IgD-negative memory B cell (primary cell): Measurements from ENCODE around the gene YWHAG. TPM values are rescaled to one million over a fixed set of nuclear protein-coding genes. Genes with fewer than 3 reads are reported as not detected.
"Not testable (repeated sequence)": the region's sequence is repeated elsewhere in the genome, so short reads cannot be mapped to it uniquely, and the experiment has no call there.

ENCODE experiments used
- H3K27ac Mint-ChIP-seq, 3 donors: one replicate each; pipeline ENCODE4 v1.8.0; 2020 to 2022; ENCODE audit warnings: mild to moderate bottlenecking in 3 of 3, mixed read lengths in 3 of 3, moderate library complexity in 1 of 3
- H3K27me3 Mint-ChIP-seq: one replicate; pipeline ENCODE4 v1.8.0; 2021; ENCODE audit warnings: mixed read lengths
- H3K36me3 Mint-ChIP-seq: one replicate; pipeline ENCODE4 v1.8.0; 2020; ENCODE audit warnings: mild to moderate bottlenecking, mixed read lengths
- H3K4me1 Mint-ChIP-seq, 3 donors: one replicate each; pipeline ENCODE4 v1.8.0; 2020 to 2022; ENCODE audit warnings: mixed read lengths in 3 of 3, mild to moderate bottlenecking in 1 of 3
- H3K4me3 Mint-ChIP-seq, 4 donors: one replicate each; pipeline ENCODE4 v1.8.0; 2020 to 2022; ENCODE audit warnings: mild to moderate bottlenecking in 4 of 4, mixed read lengths in 4 of 4, moderate library complexity in 3 of 4
- H3K9me3 Mint-ChIP-seq, 3 donors: one replicate each; pipeline ENCODE4 v1.8.0; 2020 to 2021; ENCODE audit warnings: mixed read lengths in 3 of 3, mild to moderate bottlenecking in 1 of 3
- polyA plus RNA-seq: library from polyadenylated mRNA; unstranded; fragments of 300-500 nt; fragmentation: Illumina TruSeq; gene quantifications from one replicate; pipeline ENCODE4 v1.2.3, GENCODE V29; 2021

Gene YWHAG
- polyA plus RNA-seq = 3.5 TPM

GRCh38 chr7:76358481-76359110 is at the start of gene YWHAG:
YWHAG (minus strand) TSS chr7:76358991; CDS start chr7:76358808, 183 bp downstream.
- peak within 1 kb of the TSS; percentile 87 to 98 (median 89) for H3K27ac Mint-ChIP-seq
- peaks cover 3% of the 10 kb centered on the region for H3K36me3 Mint-ChIP-seq
- peaks cover 30 to 35% (median 32%) of the 10 kb centered on the region in 3 donors for H3K4me1 Mint-ChIP-seq
- H3K4me3 Mint-ChIP-seq = peak within 1 kb of the TSS; percentile 92 to 99 (median 98)
- no peaks in the 10 kb centered on the region for H3K27me3 Mint-ChIP-seq
- no peaks in the 10 kb centered on the region for H3K9me3 Mint-ChIP-seq

DNA sequence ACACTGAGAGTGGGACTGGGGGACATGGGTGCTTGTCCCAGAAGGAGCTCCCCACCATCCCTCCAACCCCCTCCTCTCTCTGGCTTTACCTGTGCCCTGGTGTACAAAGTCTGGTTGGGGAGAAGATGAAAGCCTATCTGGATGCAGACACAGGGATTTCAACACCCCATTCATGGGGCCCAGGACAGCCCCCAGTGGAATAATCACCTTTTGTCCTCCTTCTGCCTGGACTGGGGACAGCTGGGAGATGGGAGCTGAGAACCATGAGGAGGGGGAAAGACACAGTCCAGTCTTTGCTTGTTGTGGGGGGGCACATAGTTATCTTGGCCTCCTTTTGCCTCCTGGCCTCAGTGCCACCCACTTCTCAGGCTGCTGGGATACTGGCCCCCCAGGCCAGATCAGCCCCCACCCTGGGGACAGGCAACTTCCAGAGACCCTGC is 49.4 kb upstream of the YWHAG start:
- Mint-ChIP-seq H3K27me3 (peaks cover 1% of the 10 kb centered on the region), H3K9me3 (no peaks in the 10 kb centered on the region), H3K27ac (peak overlapping the region in 1 of 3 donors; percentile 50), H3K36me3 (peaks cover 5% of the 10 kb centered on the region), H3K4me1 (peaks cover 6 to 10% (median 7%) of the 10 kb centered on the region in 3 donors), H3K4me3 (no peak overlapping the region)

GRCh38 chr7:76407718-76408117 is 48.9 kb upstream of the YWHAG start:
- H3K4me1 Mint-ChIP-seq = peaks cover 6 to 10% (median 7%) of the 10 kb centered on the region in 3 donors
- H3K36me3 Mint-ChIP-seq = peaks cover 5% of the 10 kb centered on the region
- no peak overlapping the region for H3K4me3 Mint-ChIP-seq
- H3K27ac Mint-ChIP-seq = peak overlapping the region in 1 of 3 donors; percentile 50
- H3K27me3 Mint-ChIP-seq = peaks cover 1% of the 10 kb centered on the region
- H3K9me3 Mint-ChIP-seq = no peaks in the 10 kb centered on the region

- Mint-ChIP-seq H3K4me3 (no peak overlapping the region), H3K36me3 (peaks cover 5% of the 10 kb centered on the region), H3K9me3 (no peaks in the 10 kb centered on the region), H3K4me1 (peaks cover 7 to 9% (median 8%) of the 10 kb centered on the region in 3 donors), H3K27ac (no peak overlapping the region), H3K27me3 (peaks cover 1% of the 10 kb centered on the region)
Observed at GRCh38 chr7:76405738-76406137, 46.9 kb upstream of the YWHAG start.

DNA sequence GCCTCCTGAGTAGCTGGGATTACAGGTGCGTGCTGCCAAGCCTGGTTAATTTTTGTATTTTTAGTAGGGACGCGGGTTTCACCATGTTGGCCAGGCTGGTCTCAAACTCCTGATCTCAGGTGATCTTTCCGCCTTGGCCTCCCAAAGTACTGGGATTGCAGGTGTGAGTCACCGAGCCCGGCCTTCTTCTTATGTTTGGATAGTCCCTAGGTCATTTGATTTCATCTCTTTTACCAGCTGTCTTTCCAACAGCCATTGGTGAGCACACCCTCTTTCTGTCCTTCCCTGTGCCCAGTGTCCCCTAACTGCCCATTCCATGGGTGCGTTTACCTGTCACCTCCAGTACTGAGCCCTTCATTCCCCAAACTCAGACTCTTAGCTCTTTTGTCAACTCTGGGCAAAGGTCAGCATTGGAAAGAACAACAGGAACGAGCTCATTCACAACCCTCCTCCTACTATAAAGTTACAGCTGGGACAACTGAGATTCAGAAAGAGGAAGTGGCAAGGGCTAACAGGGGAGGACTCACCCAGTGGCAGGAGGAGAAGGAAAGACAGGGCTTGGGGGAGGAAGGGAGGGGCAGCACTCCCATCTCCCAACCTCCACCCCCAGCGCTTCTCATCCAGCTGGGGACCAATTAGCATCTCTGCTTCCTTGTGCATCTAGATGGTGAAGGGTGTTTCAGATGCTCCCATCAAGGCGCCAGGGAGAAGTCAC is 45.1 kb upstream of the YWHAG start:
- H3K9me3 Mint-ChIP-seq = no peaks in the 10 kb centered on the region
- H3K4me3 Mint-ChIP-seq = peak overlapping the region in 1 of 4 donors; percentile 7
- H3K4me1 Mint-ChIP-seq = peaks cover 7 to 9% (median 8%) of the 10 kb centered on the region in 3 donors
- peaks cover 5% of the 10 kb centered on the region for H3K36me3 Mint-ChIP-seq
- peaks cover 1% of the 10 kb centered on the region for H3K27me3 Mint-ChIP-seq
- H3K27ac Mint-ChIP-seq = peak overlapping the region in 1 of 3 donors; percentile 31

GRCh38 chr7:76403097-76403496 is 44.3 kb upstream of the YWHAG start:
- H3K36me3 Mint-ChIP-seq, H3K9me3 Mint-ChIP-seq, H3K27me3 Mint-ChIP-seq, H3K4me3 Mint-ChIP-seq, H3K27ac Mint-ChIP-seq: not testable (repeated sequence)
- H3K4me1 Mint-ChIP-seq = peaks cover 9 to 10% (median 10%) of the 10 kb centered on the region in 3 donors

DNA sequence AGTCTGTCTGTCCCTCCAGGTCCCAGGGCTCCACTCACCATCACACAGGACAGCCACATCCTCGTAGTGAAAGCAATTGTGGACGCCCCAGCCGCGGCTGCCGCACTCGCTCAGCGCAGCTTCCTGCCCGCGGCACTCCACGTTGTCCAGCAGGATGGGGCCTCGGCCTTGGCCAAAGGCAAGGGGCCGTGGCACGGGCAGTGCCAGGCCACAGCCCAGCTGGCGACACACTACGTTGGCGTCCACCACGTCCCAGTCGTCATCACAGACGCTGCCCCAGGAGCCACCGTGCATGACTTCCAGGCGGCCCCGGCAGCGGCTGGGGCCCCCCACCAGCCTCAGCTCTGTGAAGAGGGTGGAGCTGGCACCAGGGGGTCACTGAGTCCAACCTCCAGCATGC is 41.5 kb upstream of the YWHAG start:
- peaks cover 1% of the 10 kb centered on the region for H3K27me3 Mint-ChIP-seq
- peaks cover 17 to 21% (median 20%) of the 10 kb centered on the region in 3 donors for H3K4me1 Mint-ChIP-seq

GRCh38 chr7:76397409-76398183 is 38.8 kb upstream of the YWHAG start:
- Mint-ChIP-seq H3K9me3 (no peaks in the 10 kb centered on the region), H3K4me3 (peak overlapping the region; percentile 69 to 89 (median 84)), H3K27me3 (no peaks in the 10 kb centered on the region), H3K27ac (peak overlapping the region in 2 of 3 donors; percentile 65 to 83), H3K36me3 (no peaks in the 10 kb centered on the region), H3K4me1 (peaks cover 14 to 21% (median 20%) of the 10 kb centered on the region in 3 donors)

More for the DNA sequence above, 41.5 kb upstream of the YWHAG start:
- no peak overlapping the region for H3K4me3 Mint-ChIP-seq
- H3K9me3 Mint-ChIP-seq = no peaks in the 10 kb centered on the region
- H3K36me3 Mint-ChIP-seq = peaks cover 2% of the 10 kb centered on the region
- H3K27ac Mint-ChIP-seq = no peak overlapping the region

- H3K4me3 Mint-ChIP-seq = peak overlapping the region; percentile 60 to 89 (median 74)
- H3K27ac Mint-ChIP-seq = peak overlapping the region in 2 of 3 donors; percentile 23 to 65
- H3K36me3 Mint-ChIP-seq = no peaks in the 10 kb centered on the region
- H3K9me3 Mint-ChIP-seq = no peaks in the 10 kb centered on the region
- H3K4me1 Mint-ChIP-seq = peaks cover 16 to 21% (median 21%) of the 10 kb centered on the region in 3 donors
- no peaks in the 10 kb centered on the region for H3K27me3 Mint-ChIP-seq
Observed at GRCh38 chr7:76396864-76397263, 38.1 kb upstream of the YWHAG start.

GRCh38 chr7:76395965-76396726 is 37.4 kb upstream of the YWHAG start:
- Mint-ChIP-seq H3K27ac (peak overlapping the region in 2 of 3 donors; percentile 69 to 86), H3K4me1 (peaks cover 16 to 21% (median 20%) of the 10 kb centered on the region in 3 donors), H3K4me3 (peak overlapping the region in 2 of 4 donors; percentile 37 to 69), H3K36me3 (no peaks in the 10 kb centered on the region), H3K9me3 (no peaks in the 10 kb centered on the region), H3K27me3 (no peaks in the 10 kb centered on the region)

GRCh38 chr7:76395605-76395964 is 36.8 kb upstream of the YWHAG start:
- Mint-ChIP-seq H3K27ac (peak overlapping the region in 1 of 3 donors; percentile 86), H3K4me3 (peak overlapping the region in 2 of 4 donors; percentile 63 to 72), H3K4me1 (peaks cover 16 to 21% (median 17%) of the 10 kb centered on the region in 3 donors)
- not testable (repeated sequence) for H3K27me3 Mint-ChIP-seq, H3K9me3 Mint-ChIP-seq, H3K36me3 Mint-ChIP-seq

DNA sequence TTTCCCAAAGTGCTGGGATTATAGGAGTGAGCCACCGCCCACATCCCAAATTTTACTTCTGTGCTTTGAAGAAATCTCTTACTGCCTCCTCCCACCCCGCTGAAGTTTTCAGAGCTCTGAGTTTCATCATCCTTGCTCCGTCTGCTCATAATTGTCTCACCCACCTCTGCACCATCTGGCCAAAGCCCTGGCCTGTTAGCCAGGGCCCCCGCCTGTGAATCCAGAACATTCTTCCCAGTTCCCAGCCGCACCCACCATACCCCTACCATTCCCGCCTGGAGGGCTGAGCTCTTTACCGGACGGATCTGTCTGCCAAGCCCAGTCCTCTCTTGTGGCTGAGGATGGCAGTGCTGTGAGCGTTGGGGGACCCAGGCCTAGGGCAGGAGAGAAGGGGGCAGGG is 36.2 kb upstream of the YWHAG start:
- Mint-ChIP-seq H3K36me3 (no peaks in the 10 kb centered on the region), H3K4me3 (peak overlapping the region in 2 of 4 donors; percentile 46 to 72), H3K4me1 (peaks cover 16 to 21% (median 17%) of the 10 kb centered on the region in 3 donors), H3K9me3 (no peaks in the 10 kb centered on the region), H3K27ac (peak overlapping the region in 1 of 3 donors; percentile 86), H3K27me3 (no peaks in the 10 kb centered on the region)

GRCh38 chr7:76393116-76394031 is 34.6 kb upstream of the YWHAG start:
- Mint-ChIP-seq H3K4me1 (peaks cover 16 to 21% (median 17%) of the 10 kb centered on the region in 3 donors), H3K27ac (peak overlapping the region; percentile 85 to 97 (median 85)), H3K9me3 (no peaks in the 10 kb centered on the region), H3K36me3 (no peaks in the 10 kb centered on the region), H3K4me3 (peak overlapping the region; percentile 84 to 94 (median 88)), H3K27me3 (no peaks in the 10 kb centered on the region)
